OCI-M1 (cell line): ENCODE measurements around the gene DCBLD1.

Experiments
- DNase-seq: peaks from one replicate; lab custom pipeline; 2025; lab: John Stamatoyannopoulos, UW

Gene DCBLD1

DNA sequence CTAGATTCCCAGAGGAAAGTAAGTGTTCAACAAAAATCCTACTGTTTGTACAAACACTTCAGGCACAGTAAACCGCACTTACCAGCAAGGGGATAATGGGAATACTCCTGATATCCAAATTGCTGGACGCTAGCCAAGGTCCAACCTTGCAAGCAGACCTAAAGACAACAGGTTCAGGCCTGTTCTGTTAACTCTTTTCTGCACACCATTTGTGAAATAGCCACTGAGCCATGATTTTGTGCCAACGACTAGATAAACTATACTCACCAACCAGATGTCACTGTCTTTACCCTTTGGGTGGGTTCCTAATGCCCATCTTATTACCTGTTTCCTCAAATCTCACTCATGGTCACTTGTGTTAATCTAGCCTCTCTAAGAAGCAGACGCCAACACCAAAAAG is 76.3 kb downstream of the DCBLD1 start:
- DNase-seq = no peak

DNA sequence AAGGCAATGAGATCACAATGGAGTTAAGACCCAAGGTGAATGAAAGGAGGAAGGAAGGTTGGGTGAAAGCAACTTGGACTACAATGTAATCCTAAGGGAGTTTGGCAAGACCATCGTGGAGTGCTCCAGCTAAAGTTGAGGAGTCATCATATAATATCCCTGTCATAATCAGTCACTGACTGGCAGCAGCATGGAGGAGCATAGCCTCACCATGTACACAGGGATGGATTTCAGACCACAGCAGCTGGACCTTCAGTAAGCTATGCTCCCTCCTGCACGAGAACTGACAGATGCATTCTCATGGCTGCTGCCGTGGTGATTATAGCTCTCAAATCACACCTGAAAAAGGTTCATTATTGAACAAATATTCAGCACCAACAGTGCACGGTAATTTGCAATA is 76.8 kb downstream of the DCBLD1 start:
- no peak for DNase-seq

DNA sequence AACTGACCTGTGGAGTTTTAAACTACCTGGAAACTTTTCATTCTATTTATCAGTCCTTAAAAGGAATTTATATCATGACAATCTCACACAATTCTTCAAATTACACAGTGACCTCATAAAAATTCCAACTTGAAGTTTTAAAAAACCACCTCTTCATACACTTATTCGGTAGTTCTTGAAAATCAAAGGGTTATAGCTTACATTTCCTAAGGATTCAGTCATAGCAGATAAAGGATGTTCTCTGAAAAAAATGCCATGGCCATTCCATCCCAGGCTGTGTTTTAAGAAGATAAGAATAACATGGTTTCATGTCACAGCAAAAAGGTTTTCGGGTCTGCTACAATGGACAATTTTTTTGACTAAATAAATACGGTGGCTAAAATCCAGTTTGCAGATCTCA is 78.7 kb downstream of the DCBLD1 start:
- peak; percentile 31 for DNase-seq

DNA sequence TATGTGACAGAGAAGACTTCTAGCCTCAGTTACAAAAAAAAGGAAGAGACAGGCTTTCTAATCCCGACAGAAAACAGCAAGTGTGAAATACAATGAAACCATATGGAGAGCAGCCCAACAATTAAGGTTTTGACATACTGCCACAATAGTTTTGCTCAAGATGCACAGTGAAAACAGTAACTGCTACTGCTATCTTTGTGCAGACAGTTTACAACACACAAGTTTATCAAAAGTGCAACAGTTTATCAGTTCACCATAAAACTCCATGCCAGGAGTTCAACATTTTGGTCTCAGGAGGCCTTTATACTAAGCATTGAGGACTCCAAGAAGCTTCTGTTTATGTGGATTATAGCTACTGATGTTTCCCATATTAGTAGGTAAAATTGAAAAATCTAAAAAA is 82.2 kb downstream of the DCBLD1 start:
- DNase-seq = no peak

GRCh38 chr6:117568247-117568646 is 85.8 kb downstream of the DCBLD1 start:
- DNase-seq = no peak

GRCh38 chr6:117568831-117569410 is 86.4 kb downstream of the DCBLD1 start:
- DNase-seq = no peak

GRCh38 chr6:117573006-117573680 is 90.7 kb downstream of the DCBLD1 start:
- DNase-seq = no peak

- no peak for DNase-seq
Observed at GRCh38 chr6:117574198-117574597, 91.7 kb downstream of the DCBLD1 start.

DNA sequence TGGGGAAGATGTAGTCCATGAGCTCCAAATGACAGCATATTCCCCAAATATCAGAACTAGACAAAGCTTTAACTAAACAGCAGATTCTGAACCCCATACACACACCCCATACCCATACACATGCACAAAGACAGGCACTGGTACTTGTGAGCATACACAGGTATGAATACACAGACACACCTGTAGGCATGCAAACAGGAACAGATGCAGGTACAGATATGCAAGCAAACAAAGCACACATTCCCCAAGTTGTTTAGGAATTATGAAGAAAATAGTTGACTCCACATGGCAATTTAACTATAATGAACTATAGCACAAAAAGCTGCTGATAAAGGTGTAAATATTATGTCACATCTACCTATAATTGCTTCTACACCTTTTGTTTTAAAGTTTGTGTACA is 103.2 kb downstream of the DCBLD1 start:
- DNase-seq = no peak

- DNase-seq = no peak
Observed at GRCh38 chr6:117590447-117590846, 108.0 kb downstream of the DCBLD1 start.

DNA sequence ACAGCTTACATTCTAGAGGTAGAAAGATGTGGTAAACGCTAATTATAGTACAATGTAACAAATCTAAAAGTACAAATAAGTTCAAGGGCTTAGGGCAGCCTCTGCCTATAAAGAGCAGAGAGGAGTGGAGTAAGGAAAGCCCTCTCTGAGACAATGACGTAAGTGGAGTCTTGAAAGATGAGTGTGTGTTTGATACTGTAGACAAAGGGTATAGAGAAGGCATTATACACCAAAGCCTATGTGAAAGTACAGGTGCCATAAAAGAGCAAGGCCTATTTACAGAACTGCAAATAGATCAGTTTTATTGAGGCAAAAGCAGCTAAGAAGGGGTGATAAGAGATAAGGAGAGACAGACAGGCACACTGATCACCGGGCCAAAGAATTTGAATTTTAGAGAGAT is 108.9 kb downstream of the DCBLD1 start:
- DNase-seq = no peak

GRCh38 chr6:117592983-117593759 is 110.7 kb downstream of the DCBLD1 start:
- no peak for DNase-seq

GRCh38 chr6:117595099-117595923 is 112.8 kb downstream of the DCBLD1 start:
- DNase-seq = peak; percentile 76

GRCh38 chr6:117597755-117598154 is 115.3 kb downstream of the DCBLD1 start:
- no peak for DNase-seq
